A549 (cell line): ENCODE results near the gene PFKFB4. TPM values are rescaled to one million over a fixed set of nuclear protein-coding genes. Genes with fewer than 3 reads are reported as not detected.
A peak's percentile ranks its signal among the peaks of the same experiment; 100 is the strongest.

Experiments used
- ATAC-seq, 2 experiments: fragments of 200-7000 bp in 1 of 2; fragments of >200 bp in 1 of 2; cut with Nextera tagmentation in 1 of 2; cut with Tn5 transposase in 1 of 2; 3 replicates each; pipeline versions ENCODE4 v1.8.0 to v1.9.1; 2018 to 2020; ENCODE audit warnings: mild to moderate bottlenecking in 1 of 2, moderate library complexity in 1 of 2
- CTCF ChIA-PET: fragments of 300-600 bp; sonication (Branson Sonifier 250); formaldehyde crosslinking; extraction: SDS; loops from one replicate; lab custom pipeline; 2021; ENCODE audit warnings: antibody characterized with exemption, inconsistent platforms; lab: Yijun Ruan, JAX
- POLR2A ChIA-PET: fragments of 350-600 bp; formaldehyde crosslinking; extraction: SDS; loops from one replicate; lab custom pipeline; 2021; ENCODE audit warnings: antibody characterized with exemption, inconsistent platforms; lab: Yijun Ruan, JAX
- DNase-seq, 2 experiments: peaks; one replicate each; pipeline versions ENCODE4 v3.0.0 to v3.0.0-alpha.2; 2011 to 2016; ENCODE audit warnings: low read depth in 1 of 2, low spot score in 1 of 2
- FAIRE-seq: peaks from 2 replicates; lab custom pipeline; 2011; peaks lifted over from hg19 to GRCh38; lab: Jason Lieb, UNC
- H3K27ac ChIP-seq, 2 experiments: fragments of >200 bp; sonication (Bioruptor Twin); formaldehyde crosslinking; 3 replicates each; pipeline ENCODE4 v1.5.1; 2016 to 2017
- H3K4me1 ChIP-seq: fragments of >200 bp; sonication (Bioruptor Twin); formaldehyde crosslinking; 3 replicates; pipeline ENCODE4 v1.6.1; 2016
- H3K4me2 ChIP-seq: fragments of >200 bp; sonication (Bioruptor Twin); formaldehyde crosslinking; 3 replicates; pipeline ENCODE4 v1.6.1; 2016
- H3K4me3 ChIP-seq: fragments of >200 bp; sonication (Bioruptor Twin); formaldehyde crosslinking; 3 replicates; pipeline ENCODE4 v1.5.1; 2016
- H3K9me3 ChIP-seq: fragments of >200 bp; sonication (Bioruptor Twin); formaldehyde crosslinking; 3 replicates; pipeline ENCODE4 v1.6.1; 2016
- BHLHE40 ChIP-seq: IDR thresholded peaks from 2 replicates; pipeline ENCODE4 v1.6.1; 2012; ENCODE audit warnings: low read depth, low read length, inconsistent platforms
- CHD4 ChIP-seq: fragments of 200-600 bp; sonication (generic); IDR thresholded peaks from 2 replicates; pipeline ENCODE4 v1.6.1; 2016; ENCODE audit warnings: antibody characterized with exemption, mild to moderate bottlenecking, borderline replicate concordance
- E2F6 ChIP-seq: IDR thresholded peaks from 2 replicates; pipeline ENCODE4 v1.6.1; 2012; ENCODE audit warnings: low read depth, borderline replicate concordance
- ESRRA ChIP-seq: fragments of 150-350 bp; IDR thresholded peaks from 2 replicates; pipeline ENCODE4 v1.6.1; 2014; ENCODE audit warnings: mild to moderate bottlenecking, low read length, borderline replicate concordance
- FOSB ChIP-seq: fragments of 250-450 bp; sonication (Bioruptor Pico); IDR thresholded peaks from 2 replicates; pipeline ENCODE4 v1.5.0; 2020; ENCODE audit warnings: mild to moderate bottlenecking, moderate library complexity
- FOSL2 ChIP-seq, 2 experiments: fragments of 450-650 bp in 1 of 2; fragments of >200 bp in 1 of 2; sonication (Bioruptor Twin) in 1 of 2; formaldehyde crosslinking; IDR thresholded peaks; 2 replicates each; pipeline versions ENCODE4 v1.5.0 to v1.6.1; 2016 to 2020; ENCODE audit warnings: mild to moderate bottlenecking in 1 of 2, moderate library complexity in 1 of 2
- GATA3 ChIP-seq: IDR thresholded peaks from 2 replicates; pipeline ENCODE4 v1.6.1; 2012; ENCODE audit warnings: borderline replicate concordance
- HES2 ChIP-seq: fragments of >200 bp; sonication (Bioruptor Twin); formaldehyde crosslinking; IDR thresholded peaks from 2 replicates; pipeline ENCODE4 v1.6.1; 2016
- HEYL ChIP-seq: fragments of 250-450 bp; sonication (Bioruptor Pico); IDR thresholded peaks from 2 replicates; pipeline ENCODE4 v1.8.0; 2021; ENCODE audit warnings: mild to moderate bottlenecking, moderate library complexity
- HOXB13 ChIP-seq: fragments of 250-450 bp; sonication (Bioruptor Pico); IDR thresholded peaks from 2 replicates; pipeline ENCODE4 v1.5.0; 2020; ENCODE audit warnings: low read depth, mild to moderate bottlenecking, moderate library complexity
- HOXB5 ChIP-seq: fragments of 250-450 bp; sonication (Bioruptor Pico); IDR thresholded peaks from 2 replicates; pipeline ENCODE4 v1.5.0; 2020; ENCODE audit warnings: mild to moderate bottlenecking, moderate library complexity
- JUN ChIP-seq, 2 experiments: fragments of >200 bp; sonication (Bioruptor Twin); formaldehyde crosslinking; IDR thresholded peaks; 2 replicates in 1 of 2; 3 replicates in 1 of 2; pipeline ENCODE4 v1.6.1; 2016 to 2017
- JUNB ChIP-seq: fragments of >200 bp; sonication (Bioruptor Twin); formaldehyde crosslinking; IDR thresholded peaks from 2 replicates; pipeline ENCODE4 v1.6.1; 2016
- MAX ChIP-seq: IDR thresholded peaks from 2 replicates; pipeline ENCODE4 v1.6.1; 2012
- MYC ChIP-seq: IDR thresholded peaks from 2 replicates; pipeline ENCODE4 v1.6.1; 2012; ENCODE audit warnings: mild to moderate bottlenecking, inconsistent platforms, low read length, improper control_type of control experiment, borderline replicate concordance
- NFE2L2 ChIP-seq: fragments of 150-350 bp; conservative IDR thresholded peaks from 2 replicates; pipeline ENCODE4 v1.6.1; 2014; ENCODE audit warnings: low read length
- NPAS2 ChIP-seq: fragments of 250-450 bp; sonication (Bioruptor Pico); IDR thresholded peaks from 2 replicates; pipeline ENCODE4 v1.8.0; 2022; ENCODE audit warnings: mild to moderate bottlenecking, moderate library complexity, borderline replicate concordance
- NR3C1 ChIP-seq: fragments of >200 bp; sonication (Bioruptor Twin); formaldehyde crosslinking; IDR thresholded peaks from 3 replicates; pipeline ENCODE4 v1.6.1; 2017
- PHF8 ChIP-seq: fragments of 200-600 bp; sonication (generic); IDR thresholded peaks from 2 replicates; pipeline ENCODE4 v1.6.1; 2016; ENCODE audit warnings: low read depth, mild to moderate bottlenecking, antibody characterized with exemption, moderate library complexity, borderline replicate concordance
- POLR2A ChIP-seq: IDR thresholded peaks from 2 replicates; pipeline ENCODE4 v1.6.1; 2012; ENCODE audit warnings: mild to moderate bottlenecking, low read length
- RAD21 ChIP-seq, 2 experiments: fragments of >200 bp in 1 of 2; sonication (Bioruptor Twin) in 1 of 2; formaldehyde crosslinking in 1 of 2; IDR thresholded peaks in 1 of 2; conservative IDR thresholded peaks in 1 of 2; 2 replicates in 1 of 2; 3 replicates in 1 of 2; pipeline ENCODE4 v1.6.1; 2012 to 2018; ENCODE audit warnings: inconsistent platforms in 1 of 2
- RNF2 ChIP-seq: fragments of 200-600 bp; sonication (generic); IDR thresholded peaks from 2 replicates; pipeline ENCODE4 v1.6.1; 2016; ENCODE audit warnings: low read depth, mild to moderate bottlenecking, antibody characterized with exemption, moderate library complexity, borderline replicate concordance
- TFCP2L1 ChIP-seq: fragments of 250-450 bp; sonication (Bioruptor Pico); IDR thresholded peaks from 2 replicates; pipeline ENCODE4 v1.5.0; 2021; ENCODE audit warnings: mild to moderate bottlenecking
- TP53 ChIP-seq: fragments of 250-450 bp; sonication (Bioruptor Pico); IDR thresholded peaks from 2 replicates; pipeline ENCODE4 v1.5.0; 2021; ENCODE audit warnings: mild to moderate bottlenecking, moderate library complexity
- USF2 ChIP-seq: fragments of 450-650 bp; IDR thresholded peaks from 2 replicates; pipeline ENCODE4 v1.6.1; 2014; ENCODE audit warnings: antibody characterized with exemption
- ZFP36 ChIP-seq: fragments of 450-650 bp; IDR thresholded peaks from 2 replicates; pipeline ENCODE4 v1.6.1; 2014; ENCODE audit warnings: borderline replicate concordance; ENCODE audit not compliant: partially characterized antibody
- ZSCAN20 ChIP-seq: fragments of 250-450 bp; sonication (Bioruptor Pico); IDR thresholded peaks from 2 replicates; pipeline ENCODE4 v1.8.0; 2022; ENCODE audit warnings: mild to moderate bottlenecking, moderate library complexity
- WGBS: methylation state at CpG from one replicate; pipeline ENCODE4 v1.1.6; 2017; ENCODE audit errors: missing lambda C conversion rate; 5-methylcytosine and 5-hydroxymethylcytosine counted together
- polyA plus RNA-seq, 4 experiments: library from polyadenylated mRNA; depleted of rRNA in 3 of 4; stranded (reverse); fragments of >200 nt; fragmentation: RNase III in 1 of 4; extraction: RNeasy Plus Mini Kit Qiagen cat#74134 plus additional on column Dnase treatment in 1 of 4; gene quantifications; 2 replicates in 3 of 4; 3 replicates in 1 of 4; pipeline ENCODE4 v1.2.3, GENCODE V29; 2011 to 2017

PFKFB4 gene
- polyA plus RNA-seq, 2 of the 4 experiments (the other 2 are of a cell fraction) = 8.4 to 20.9 TPM

GRCh38 chr3:48595526-48596121 lies 39.0 kb upstream of the PFKFB4 start (continued):
- TF ChIP-seq FOSL2 (IDR thresholded peaks at IDR 0.05) (peak; percentile 84), FOSL2 (CRISPR knock-in tag; IDR thresholded peaks at IDR 0.05) (peak; percentile 99), NFE2L2 (peak; percentile 57), RNF2 (no peak), MYC (0 out of 2 replicates have a peak, but pooled peaks have one; percentile 27), USF2 (no peak), JUN (IDR thresholded peaks at IDR 0.05) (peak; percentile 75 to 87), HES2 (0 out of 2 replicates have a peak, but pooled peaks have one; percentile 23), BHLHE40 (no peak), MAX (peak; percentile 78), GATA3 (peak; percentile 73; the same call in 1 of the 2 replicates), ZSCAN20 (no peak), TP53 (CRISPR knock-in tag) (no peak)
- TF ChIP-seq, all 56 proteins: peak for 14

- no peaks in the 10 kb centered on the region for H3K9me3 ChIP-seq
- peak within 1 kb of the TSS; percentile 99 to 100 for H3K27ac ChIP-seq
- POLR2A ChIA-PET = interaction anchor here (1.2 kb wide), 1 partner anchor 68 kb away, joined by 5 read pairs; the partner anchor contains the start of gene CELSR3
- DNase-seq = no peak
- peak; percentile 38 to 64 for ATAC-seq
- peaks cover 80% of the 10 kb centered on the region for H3K4me1 ChIP-seq
- no peak for TF ChIP-seq NPAS2 (CRISPR knock-in tag)
- TF ChIP-seq CHD4 = no peak
- no peak for TF ChIP-seq ESRRA
- TF ChIP-seq TFCP2L1 (CRISPR knock-in tag) = no peak
- TF ChIP-seq HEYL = no peak
- TF ChIP-seq FOSB = no peak
- peak; percentile 86 for TF ChIP-seq POLR2A
- no peak for TF ChIP-seq PHF8
- 4% methylated on average over 4 of the region's 35 CpGs for WGBS
- H3K4me2 ChIP-seq = peak within 1 kb of the TSS; percentile 96
- CTCF ChIA-PET = interaction anchor here (4.6 kb wide), 1 partner anchor 40 kb away, joined by 19 read pairs; the partner anchor contains the start of gene SLC26A6
- peak within 1 kb of the TSS; percentile 84 for H3K4me3 ChIP-seq
- no peak for FAIRE-seq
Measured at GRCh38 chr3:48595075-48595525, 38.5 kb upstream of the PFKFB4 start, which contains the start of gene COL7A1. Gene COL7A1 (minus strand): TSS chr3:48595329. CDS start chr3:48595159, 170 bp downstream.

GRCh38 chr3:48594417-48595049 lies 37.9 kb upstream of the PFKFB4 start:
- no peaks in the 10 kb centered on the region for H3K9me3 ChIP-seq
- peaks cover 77% of the 10 kb centered on the region for H3K4me1 ChIP-seq
- peak overlapping the region; percentile 99 to 100 for H3K27ac ChIP-seq
- H3K4me2 ChIP-seq = peak overlapping the region; percentile 96
- DNase-seq = peak in 1 of 2 experiments; percentile 51
- POLR2A ChIA-PET = no interaction called here
- WGBS = 0% methylated on average over 22 of the region's 39 CpGs
- H3K4me3 ChIP-seq = peak overlapping the region; percentile 84
- peak in 1 of 2 experiments; percentile 19; a peak in 3 of 6 replicates for ATAC-seq
- CTCF ChIA-PET = no interaction called here
- no peak for FAIRE-seq
- TF ChIP-seq JUNB = no peak
- TF ChIP-seq MAX = 0 out of 2 replicates have a peak, but pooled peaks have one; percentile 40
- TF ChIP-seq NFE2L2 = no peak
- no peak for TF ChIP-seq HOXB13 (CRISPR knock-in tag)
- no peak for TF ChIP-seq HOXB5 (CRISPR knock-in tag)
- TF ChIP-seq JUN (IDR thresholded peaks at IDR 0.05) = 0 out of 5 replicates have a peak, but pooled peaks of 1 of the 2 experiments have one; percentile 30
- TF ChIP-seq RAD21 (conservative IDR thresholded peaks at IDR 0.05 in 1 of 2, IDR thresholded peaks at IDR 0.05 in 1 of 2) = no peak
- no peak for TF ChIP-seq E2F6
- TF ChIP-seq POLR2A = no peak
- no peak for TF ChIP-seq ESRRA
- no peak for TF ChIP-seq NR3C1
- no peak for TF ChIP-seq ZFP36
- TF ChIP-seq BHLHE40 = no peak
